ENCODE measurements around the gene GPN1.
"Not testable (repeated sequence)": the region's sequence is repeated elsewhere in the genome, so short reads cannot be mapped to it uniquely, and the experiment has no call there.

The GPN1 gene

DNA sequence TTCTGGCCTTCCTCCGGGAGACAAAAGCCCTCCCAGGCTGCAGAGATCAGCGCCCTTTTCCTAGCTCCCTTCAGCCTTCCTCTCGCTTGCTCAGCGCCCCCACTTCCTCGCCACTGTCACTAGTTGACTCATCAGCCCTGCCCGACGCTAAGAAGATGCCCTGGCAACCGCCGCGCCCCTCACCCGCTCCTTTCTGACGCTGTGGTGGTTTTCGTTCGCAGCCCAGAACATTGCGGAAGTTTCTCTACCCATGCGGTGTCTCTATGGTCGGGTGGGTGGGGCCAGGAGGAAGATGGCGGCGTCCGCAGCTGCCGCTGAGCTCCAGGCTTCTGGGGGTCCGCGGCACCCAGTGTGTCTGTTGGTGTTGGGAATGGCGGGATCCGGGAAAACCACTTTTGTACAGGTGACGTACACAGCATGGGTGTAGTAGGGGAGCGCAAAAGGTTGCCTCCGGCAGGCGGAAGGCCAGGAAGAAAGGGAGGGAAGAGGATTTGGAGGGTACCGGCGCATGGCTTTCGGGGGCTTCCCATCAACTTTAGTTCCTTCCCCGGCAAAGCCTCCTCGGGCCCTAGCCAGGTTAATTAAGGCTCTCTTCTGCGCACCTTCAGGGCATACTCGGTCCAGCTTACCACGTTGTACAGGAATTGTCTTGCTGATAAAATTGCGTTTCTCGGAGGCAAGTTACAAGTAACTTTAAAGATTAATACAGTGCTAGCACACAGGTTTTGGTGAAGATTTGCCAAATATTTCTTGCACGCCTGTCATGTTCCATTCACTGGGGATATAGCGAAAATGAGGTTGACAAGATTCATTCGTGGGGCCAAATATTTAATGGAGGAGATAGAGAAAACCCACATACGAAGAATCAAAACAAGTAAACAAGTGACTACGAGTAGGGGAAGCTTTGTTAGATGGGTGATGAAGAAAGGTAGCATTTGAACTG, at the start of gene GPN1, which contains the start of gene CCDC121:
Gene GPN1 (plus strand): TSS at position 284 of the 943 bp plus-strand sequence. CDS start 9 bp downstream, at position 293.
Gene CCDC121 (minus strand): TSS at position 246 of the 943 bp plus-strand sequence. CDS start 1,213 bp downstream, outside the sequence.
- DNase-seq: peak; percentile 72

DNA sequence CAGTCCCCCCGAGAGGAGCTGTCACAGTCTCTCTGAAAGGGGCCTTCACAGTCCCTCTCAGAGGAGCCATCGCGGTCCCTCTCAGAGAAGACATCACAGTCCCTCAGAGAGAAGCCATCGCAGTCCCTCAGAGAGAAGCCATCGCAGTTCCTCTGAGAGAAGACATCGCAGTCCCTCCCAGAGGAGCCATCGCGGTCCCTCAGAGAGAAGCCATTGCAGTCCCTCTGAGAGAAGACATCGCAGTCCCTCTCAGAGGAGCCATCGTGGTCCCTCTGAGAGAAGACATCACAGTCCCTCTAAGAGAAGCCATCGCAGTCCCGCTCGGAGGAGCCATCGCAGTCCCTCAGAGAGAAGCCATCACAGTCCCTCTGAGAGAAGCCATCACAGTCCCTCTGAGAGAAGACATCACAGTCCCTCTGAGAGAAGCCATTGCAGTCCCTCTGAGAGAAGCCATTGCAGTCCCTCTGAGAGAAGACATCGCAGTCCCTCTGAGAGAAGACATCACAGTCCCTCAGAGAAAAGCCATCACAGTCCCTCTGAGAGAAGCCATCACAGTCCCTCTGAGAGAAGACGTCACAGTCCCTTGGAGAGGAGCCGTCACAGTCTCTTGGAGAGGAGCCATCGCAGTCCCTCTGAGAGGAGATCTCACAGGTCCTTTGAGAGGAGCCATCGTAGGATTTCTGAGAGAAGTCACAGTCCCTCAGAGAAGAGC, 47.3 kb upstream of the GPN1 start:
- no peak for DNase-seq

DNA sequence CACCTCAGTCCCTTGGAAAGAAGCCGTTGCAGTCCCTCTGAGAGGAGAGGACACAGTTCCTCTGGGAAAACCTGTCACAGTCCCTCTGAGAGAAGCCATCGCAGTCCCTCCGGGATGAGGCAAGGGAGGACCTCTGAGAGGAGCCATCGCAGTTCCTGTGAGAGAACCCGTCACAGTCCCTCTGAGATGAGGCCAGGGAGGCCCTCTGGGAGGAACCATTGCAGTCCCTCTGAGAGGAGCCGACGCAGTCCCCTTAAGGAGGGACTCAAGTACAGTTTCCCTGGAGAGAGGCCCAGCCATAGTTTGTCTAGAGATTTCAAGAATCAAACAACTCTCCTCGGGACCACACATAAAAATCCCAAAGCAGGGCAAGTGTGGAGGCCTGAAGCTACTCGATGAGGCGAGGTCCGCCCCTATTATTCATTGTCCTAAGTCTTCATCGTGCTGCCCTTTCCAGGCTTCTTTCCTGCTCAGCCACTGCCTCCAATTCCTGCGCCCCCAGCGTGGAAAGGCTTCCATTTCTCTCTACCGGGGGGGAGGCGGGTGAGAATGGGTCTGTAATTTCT, 46.6 kb upstream of the GPN1 start:
- DNase-seq: no peak

DNA sequence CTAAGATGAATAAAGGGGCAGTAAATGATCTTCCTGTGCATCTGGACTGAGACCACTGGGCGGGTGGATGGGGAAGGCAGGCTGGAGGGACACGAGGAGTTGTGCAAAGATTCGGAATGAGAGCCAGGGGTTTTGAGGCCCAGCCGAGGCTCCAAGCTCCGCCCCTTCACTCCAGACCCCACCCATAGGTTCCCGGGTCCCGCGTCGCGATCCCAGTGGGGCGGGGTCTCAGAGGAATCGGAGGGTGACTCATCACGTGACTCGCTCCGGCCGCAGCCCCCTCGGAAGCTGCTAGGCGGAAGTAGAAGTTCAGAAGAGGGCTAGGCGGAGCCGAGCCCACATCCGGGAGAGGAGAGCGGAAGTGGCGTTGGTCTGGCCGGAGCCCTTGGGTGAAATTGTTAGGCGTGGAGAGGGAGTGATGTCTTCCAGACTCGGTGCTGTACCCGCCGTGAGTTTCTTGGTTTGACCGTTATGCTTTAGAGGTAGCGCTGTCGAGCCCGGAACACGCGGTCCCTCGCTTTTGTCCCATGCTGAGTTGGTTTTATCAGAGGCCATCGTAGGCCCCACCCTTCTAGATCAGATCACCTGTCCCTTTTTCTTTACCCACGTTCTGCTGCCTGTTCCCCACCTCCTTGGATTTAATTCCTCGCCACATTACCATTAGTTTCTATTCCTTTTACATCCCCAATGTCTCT, 46.0 kb upstream of the GPN1 start, which contains the start of gene ZNF512:
Gene ZNF512 (plus strand): TSS at position 348 of the 695 bp plus-strand sequence. CDS start 71 bp downstream, at position 419.
- peak; percentile 94 for DNase-seq

DNA sequence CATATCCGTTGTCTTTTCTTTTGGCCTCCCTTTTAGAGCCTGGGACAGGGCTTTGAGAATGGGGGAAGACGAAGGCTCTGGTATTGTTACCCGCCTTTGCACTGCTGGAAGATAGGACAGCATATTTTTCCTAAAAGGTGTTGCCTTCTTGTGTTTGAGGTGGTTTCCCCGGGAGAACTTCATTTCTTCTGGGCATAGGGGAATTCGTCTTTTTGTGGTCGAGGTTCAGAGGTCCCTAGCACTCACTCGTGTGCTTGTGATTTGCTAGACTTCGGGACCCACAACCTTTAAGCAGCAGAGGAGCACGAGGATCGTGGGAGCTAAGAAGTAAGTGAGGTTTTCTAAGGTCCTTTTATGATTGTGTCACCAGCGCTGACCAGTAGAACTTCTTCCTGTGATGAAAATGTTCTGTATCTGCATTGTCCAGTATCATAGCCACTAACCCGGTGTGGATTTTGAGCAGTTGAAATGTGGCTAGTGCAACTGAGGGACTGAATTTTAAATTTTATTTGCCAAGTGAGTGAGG, 45.4 kb upstream of the GPN1 start:
- no peak for DNase-seq

DNA sequence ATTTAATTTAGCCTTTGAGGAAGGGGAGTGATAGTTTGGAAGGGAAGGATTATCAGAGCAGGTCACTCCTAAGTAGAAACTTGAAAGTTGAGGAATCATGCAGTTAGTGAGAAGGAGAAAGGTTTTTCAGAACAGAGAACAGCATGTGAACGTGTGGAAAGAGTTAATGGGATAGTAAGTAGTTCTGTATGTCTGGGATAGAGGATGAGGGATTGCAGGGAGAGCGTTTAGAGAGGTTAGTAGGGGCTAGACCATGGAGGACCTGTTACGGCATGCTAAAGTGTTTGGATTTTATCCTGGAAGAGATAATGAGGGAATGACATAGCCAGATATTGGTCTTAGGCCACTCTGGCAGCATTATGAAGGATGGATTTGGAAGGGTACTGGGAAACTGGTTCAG, 44.3 kb upstream of the GPN1 start:
- DNase-seq: no peak

DNA sequence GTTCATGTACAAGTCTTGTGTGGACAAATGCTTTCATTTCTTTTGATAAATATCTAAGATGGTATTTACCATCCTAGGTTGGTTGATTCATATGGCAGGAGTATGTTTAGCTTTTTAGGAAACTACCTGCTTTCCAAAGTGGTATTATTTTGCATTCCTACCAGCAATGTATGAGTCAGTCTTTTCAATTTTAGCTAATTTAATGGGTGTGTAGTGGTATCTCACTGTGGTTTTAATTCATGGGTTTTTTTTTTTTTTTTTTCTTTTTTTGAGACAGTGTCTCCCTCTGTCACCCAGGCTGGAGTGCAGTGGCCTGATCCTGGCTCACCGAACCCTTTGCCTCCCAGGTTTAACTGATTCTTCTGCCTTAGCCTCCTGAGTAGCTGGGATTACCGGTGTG, 41.8 kb upstream of the GPN1 start:
- no peak for DNase-seq

DNA sequence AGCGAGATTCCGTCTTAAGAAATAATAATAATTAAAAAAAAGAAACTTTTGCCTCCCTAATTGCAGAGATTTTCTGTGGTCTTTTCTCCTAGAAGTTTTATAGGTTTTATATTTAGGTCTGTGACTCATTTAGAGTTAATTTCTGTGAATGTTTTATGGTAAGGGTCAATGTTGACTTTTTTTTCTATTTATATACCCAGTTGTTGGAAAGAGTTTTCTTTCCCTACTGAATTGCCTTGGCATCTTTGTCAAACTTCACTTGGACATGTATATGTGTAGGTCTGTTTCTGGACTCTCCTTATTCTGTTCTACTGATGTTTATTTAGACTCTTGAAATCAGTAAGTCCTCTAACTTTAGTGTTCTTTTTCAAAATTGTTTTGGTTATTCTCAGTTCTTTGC, 40.5 kb upstream of the GPN1 start:
- DNase-seq: no peak

DNA sequence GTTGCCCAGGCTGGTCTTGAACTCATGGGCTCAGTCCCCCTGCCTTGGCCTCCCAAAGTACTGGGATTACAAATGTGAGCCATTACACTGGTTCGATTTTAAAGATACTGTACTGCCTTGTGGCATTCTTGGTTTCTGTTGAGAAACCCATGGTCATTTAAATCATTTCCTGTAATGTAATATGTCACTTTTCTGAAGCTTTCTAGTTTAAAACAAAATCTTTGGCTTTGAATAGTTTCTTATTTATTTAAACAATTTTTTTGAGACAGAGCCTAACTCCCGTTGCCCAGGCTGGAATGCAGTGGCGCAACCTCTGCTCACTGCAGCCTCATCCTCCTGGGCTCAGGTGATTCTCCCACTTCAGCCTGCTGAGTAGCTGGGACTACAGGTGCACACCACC, 37.1 kb upstream of the GPN1 start:
- DNase-seq: no peak

DNA sequence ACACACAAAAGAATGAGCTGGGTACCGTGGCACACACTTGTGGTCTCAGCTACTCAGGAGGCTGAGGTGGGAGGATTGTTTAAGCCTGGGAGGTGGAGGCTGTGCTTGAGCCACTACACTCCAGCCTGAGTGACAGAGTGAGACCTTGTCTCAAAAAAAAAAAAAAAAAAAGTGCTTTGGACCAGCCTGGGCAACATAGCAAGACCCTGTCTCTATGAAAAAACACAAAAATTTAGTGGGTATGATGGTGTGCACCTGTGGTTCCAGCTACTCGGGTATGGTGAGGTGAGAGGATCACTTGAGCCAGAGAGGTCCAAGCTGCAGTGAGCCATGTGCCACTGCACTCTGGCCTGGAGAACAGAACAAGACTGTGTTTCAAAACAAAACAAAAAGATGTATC, 35.6 kb upstream of the GPN1 start:
- DNase-seq: no peak

DNA sequence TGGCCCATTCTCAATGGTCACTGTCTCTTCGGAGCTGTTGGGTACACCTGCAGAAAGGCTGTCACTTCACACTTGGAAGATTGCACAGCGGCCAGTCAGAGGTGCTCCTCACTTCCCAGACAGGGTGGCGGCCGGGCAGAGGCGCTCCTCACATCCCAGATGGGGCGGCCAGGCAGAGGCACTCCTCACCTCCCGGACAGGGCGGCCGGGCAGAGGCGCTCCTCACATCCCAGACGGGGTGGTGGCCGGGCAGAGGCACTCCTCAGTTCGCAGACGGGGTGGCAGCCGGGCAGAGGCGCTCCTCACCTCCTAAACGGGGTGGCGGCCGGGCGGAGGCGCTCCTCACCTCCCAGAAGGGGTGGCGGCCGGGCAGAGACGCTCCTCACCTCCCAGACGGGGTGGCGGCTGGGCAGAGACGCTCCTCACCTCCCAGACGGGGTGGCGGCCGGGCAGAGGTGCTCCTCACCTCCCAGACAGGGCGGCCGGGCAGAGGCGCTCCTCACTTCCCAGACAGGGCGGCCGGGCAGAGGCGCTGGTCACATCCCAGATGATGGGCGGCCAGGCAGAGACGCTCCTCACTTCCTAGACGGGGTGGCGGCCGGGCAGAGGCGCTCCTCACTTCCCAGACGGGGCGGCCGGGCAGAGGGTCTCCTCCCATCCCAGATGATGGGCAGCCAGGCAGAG, 34.7 kb upstream of the GPN1 start:
- not testable (repeated sequence) for DNase-seq

DNA sequence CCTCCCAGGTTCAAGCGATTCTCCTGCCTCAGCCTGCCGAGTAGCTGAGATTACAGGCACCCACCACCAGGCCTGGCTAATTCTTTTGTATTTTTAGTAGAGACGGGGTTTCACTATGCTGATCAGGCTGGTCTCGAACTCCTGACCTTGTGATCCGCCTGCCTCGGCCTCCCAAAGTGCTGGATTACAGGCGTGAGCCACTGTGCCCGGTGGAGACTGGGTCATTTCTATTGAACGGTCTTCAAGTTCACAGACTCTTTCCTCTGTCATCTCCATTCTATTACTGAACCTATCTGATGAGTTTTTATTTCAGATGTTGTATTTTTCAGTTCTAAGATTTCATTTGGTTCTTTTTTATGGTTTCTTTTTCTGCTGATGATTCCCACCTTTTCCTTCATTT, 33.4 kb upstream of the GPN1 start:
- DNase-seq: not testable (repeated sequence)

DNA sequence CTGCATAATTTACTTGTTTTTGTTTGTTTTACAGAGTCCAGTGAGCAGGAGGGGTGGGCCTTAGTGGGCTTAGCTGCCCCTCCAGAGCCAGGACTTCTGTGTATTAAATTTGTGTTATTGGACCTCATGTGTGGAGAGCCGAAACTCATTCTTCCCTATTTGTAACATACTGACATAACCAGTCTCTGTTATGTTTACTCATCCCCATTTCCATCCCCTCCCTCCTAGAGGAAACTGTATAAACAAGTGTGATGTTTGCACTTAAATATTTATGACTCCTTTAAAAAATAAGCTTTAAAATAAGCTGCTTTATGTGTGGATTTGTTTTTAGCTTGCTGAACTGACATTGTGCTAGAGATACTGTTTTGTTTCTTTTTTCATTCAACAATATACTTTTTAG, 32.2 kb upstream of the GPN1 start:
- DNase-seq: no peak

DNA sequence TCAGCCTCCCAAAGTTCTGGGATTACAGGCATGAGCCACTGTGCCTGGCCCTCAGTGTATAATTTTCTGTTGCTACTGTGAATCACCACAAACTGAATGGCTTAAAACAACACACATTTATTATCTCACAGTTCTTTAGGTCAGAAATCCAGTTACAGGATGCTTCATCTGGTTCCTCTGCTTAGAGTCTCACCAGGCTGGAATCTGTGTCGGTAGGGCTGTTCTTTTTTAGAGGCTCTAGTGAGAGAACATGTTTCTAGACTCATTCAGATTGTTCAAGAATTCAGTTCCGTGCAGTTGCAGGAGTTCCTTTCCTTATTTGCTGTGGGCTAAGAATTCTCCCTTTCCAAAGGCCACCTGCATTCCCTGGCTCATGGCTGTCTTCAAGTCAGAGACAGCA, 22.2 kb upstream of the GPN1 start:
- DNase-seq: no peak

DNA sequence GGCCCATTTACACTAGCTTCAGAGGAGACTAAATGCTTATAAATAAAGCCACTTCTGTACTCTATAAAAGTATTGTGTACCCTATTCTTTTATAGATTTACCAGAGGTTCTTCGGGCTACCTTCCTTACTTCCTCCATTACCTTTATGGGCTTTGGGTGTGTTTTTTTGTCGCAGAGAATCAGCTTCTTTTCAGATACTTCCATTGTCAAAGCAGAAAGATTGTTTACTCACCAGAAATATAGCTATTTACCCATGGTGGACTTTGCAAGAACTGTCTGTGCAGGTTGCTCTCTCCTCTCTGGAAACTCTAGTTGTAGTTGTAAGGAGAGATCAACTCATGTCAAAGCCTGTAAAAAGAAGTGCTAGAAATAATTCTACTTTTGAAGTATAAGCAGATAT, 14.9 kb upstream of the GPN1 start:
- DNase-seq: no peak

DNA sequence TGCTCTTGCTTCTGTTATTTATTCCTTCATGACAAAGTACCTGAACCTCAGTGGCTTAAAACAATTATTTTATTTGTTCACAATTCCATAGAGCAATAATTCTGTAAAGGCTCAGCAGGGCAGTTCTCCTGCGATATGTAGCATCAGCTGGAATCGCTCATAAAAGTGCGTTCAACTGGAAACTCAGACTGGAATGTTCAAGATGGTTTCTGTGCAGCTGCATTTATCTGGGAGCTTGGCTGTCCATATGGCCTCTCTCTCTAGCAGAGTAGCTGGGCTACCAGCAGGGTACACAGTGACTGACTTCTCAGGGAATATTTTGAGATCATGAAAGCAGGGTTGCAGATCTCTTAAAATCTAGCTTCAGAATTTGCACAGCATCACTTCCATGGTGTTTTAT, 13.5 kb upstream of the GPN1 start:
- DNase-seq: no peak

DNA sequence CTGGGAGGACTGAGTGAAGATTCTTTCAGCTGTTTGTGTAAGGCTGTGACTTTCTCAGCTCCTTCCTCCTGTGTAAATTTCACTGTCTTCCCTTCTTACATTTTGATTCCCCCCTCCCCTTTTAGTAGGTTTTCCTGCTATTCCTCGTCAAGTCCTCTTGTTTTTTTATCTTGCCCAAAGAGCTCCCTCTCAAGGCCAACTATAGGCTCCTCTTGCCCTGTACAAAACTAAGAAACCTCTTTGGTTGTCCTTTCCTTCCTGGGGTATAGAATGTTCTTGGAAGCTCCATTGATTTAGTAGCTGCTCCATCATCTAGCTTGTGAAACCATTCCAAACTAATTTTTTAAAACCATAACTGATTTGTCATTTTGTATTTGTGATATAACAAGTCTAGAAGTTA, 7.3 kb upstream of the GPN1 start:
- DNase-seq: no peak

DNA sequence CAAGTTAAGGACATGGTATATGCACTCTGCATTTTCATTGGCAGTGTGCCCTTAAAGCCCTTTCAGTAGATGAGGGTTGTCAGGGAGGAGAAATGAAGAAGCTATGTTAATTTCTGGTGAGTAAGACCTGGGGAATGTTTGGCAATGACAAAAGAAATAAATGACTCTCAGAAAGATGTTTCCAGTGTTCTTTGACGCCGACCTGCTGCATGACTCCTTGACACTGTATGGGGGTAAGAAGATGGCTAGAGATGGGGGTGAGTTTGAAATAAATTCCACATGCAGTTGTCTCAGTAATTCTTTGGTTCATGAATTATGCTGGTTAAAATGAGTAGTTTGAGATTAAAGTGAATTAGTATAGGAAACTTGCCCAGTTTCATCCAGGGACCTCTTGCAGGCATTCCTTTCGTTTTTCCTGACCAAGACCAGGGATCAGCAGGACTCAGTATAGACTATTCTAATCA, 5.9 kb upstream of the GPN1 start:
- DNase-seq: no peak

DNA sequence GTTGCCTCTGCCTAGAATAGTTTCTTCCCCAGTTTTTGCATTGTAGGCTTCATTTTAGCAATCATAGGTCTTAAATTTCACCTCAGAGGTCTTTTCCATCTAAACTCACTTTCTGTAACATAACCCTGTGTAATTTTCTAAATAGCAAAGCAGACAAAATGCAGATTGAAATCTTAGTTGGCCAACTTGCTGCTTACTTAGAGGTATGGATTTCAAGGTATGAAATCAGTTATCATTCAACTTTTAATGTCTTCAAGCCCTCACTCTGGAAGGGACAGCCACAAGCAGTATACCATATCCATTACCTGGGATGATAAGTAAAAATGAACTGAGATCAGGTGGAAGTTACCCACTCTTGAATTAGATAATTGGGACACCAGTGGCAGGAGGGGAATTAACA, 3.9 kb upstream of the GPN1 start:
- DNase-seq: no peak

DNA sequence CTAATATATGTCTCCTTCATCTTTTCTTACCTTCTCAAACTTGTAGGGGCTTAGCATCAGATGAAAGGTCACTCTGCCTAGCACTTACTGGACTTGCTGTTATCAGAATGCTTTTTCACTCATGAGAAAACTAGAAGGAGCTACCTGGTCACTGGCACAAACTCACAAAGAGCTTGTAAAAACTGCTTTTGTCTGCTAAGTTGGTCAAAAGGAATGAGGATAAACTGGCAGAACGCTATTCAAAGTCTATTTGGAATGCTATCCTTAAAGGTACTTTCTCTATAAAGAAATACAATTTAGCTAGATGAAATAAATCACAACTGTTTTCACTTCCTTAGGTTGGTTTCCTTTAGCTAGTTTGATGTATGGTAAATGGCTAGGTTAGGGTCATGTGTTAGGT, 2.5 kb upstream of the GPN1 start:
- DNase-seq: not testable (repeated sequence)

DNA sequence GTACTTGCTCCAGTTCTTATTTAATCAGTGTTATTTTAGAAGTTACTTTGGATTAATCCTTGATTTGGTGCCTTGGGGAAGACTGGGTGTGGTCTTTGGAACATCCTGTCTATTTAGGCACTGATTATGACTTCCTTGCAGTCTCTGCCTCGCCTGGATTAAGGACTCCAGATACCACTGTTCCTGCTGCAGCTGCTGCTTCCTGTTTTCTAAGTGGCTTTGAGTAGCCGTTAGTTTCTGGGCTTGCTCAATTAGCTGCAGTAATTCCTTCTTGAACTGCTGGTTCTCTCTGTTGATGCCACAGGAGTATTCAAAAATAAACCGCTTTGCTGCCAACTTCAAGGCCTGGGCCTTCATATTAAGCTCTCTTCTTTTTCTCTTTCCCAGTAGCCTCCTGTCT, 1.9 kb upstream of the GPN1 start:
- DNase-seq: not testable (repeated sequence)

Data from NCI-H1092 (cell line).